Dermis microvascular lymphatic vessel endothelial cell (primary cell): ENCODE measurements around the gene GJA3. TPM values are rescaled to one million over a fixed set of nuclear protein-coding genes. Genes with fewer than 3 reads are reported as not detected.

Experiments
- DNase-seq, 2 donors: peaks; one replicate each; pipeline versions ENCODE4 v3.0.0 to v3.0.0-alpha.2; 2010; ENCODE audit warnings: low read depth in 2 of 2
- total RNA-seq: library from RNA; depleted of rRNA; stranded (reverse); fragments of >200 nt; gene quantifications from 2 replicates; pipeline ENCODE4 v1.2.1, GENCODE V29; 2014

The GJA3 gene
- total RNA-seq: under 0.01 TPM in 2 replicates

DNA sequence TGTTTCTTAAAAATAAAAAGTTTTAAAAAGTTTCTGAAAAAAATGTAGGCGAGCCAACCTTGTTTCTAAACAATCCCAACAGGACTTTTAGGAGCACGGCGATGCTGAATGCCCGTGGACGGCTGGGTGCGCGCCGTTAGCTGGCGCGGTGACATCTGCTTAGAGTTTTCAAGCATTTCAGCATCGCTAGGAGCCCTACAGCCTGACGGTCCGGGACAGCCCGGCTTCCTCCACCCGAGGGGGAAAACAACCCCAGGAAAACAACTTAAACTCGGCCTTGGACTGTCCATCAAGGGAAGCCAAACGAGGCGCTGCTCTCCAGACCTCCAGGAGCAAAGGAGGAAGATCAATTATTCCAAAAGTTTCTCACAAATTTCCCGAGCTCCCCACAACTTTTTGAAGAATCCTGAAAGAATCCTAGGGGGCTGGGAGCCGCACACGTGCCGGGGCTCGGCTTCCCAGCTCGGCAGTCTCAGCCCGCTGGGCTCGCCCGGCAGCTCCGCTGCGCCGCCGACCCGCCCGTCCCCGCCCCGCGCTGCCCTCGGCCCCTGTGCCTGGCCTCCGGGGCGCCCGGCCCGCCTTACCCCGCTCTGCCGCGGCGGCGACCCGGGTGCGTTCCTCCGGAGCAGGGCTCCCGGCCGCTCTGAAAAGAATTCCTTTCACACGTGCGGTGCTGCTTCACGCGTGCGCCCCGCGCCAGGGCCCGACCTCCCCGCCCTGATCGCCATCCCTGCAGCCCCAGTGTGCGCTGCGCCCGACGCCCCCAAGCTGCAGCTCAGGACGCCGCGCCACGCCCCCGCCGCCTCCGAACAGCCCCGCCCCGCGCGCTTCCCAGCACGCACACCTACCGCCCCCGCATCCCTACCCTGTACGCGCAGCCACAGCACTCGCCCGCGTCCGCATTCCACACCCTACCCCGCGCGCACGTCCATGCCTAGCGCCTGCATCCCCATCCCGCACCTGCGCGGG is at the start of gene GJA3:
TSS of gene GJA3 (minus strand) at position 747 of the 969 bp plus-strand sequence. CDS start 17,764 bp downstream, outside the sequence.
- peak in 1 of 2 donors; percentile 41 for DNase-seq

DNA sequence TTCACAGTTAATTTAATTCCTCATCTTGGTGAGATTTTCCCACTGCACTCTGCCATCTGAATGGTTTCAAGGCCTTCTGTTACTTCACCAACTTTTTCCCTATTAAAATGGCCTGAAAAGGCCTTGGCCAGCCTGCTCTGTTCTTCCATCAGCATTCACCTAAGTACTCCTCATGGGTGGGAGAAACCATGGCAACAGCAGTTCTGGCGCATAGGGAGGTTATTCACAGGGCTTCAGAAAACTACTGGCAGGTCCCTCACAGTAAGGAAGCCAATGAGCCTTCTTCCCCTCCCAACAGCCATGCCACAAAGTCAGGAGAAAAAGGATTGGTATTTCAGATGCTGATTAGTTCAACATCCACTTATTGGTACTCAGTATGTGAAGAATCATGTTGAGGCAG is 49.1 kb upstream of the GJA3 start:
- no peak for DNase-seq

DNA sequence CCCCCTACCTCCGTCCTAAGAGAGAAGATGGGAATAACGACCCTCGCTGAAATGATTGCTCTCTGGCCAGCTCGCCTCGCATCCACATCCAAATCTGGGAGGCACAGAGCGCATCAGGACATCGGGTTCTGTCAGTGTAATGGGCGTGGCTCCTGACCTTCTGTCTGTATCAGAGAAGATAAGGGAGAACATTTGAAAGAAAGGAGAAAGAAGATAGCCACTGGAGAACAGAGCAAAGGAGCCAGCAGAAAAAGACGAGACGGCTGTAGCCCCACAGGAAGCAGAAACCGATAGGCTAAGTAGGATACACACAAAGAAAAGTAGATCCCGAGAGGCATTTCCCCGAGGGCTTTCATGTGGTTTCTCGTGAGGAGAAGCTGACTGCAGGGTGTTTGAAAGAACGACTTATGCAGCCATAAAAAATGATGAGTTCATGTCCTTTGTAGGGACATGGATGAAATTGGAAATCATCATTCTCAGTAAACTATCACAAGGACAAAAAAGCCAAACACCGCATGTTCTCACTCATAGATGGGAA is 45.9 kb upstream of the GJA3 start:
- DNase-seq: no peak

DNA sequence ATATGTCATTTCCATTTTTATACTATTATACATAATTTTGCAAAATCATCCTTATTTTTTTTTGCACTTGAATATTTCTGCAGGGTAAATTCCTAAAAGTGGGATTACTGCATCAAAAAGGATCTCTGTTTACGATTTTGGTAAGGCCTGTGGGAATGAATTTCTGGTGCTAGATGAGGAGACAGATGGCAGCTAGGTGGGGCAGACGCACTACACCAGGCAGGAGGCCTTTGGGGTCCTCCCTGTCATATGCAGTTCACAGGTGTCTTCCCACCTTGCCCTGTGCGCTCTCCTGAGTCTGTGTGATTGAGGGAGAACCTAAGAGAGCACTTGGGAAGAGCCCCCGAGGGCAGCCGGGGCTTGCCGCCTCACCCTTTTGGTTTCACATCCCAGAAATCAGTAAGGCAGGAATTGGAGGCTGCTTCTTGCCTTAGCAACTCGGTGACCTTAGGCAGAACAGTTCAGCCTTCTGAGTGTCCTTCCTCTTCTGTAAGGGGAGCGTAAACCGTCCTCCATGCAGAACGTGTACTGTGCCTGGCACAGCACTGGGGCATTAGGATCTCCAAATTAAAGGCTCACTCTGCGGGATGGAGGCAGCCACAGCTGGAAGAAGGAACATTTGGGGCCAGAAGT is 45.3 kb upstream of the GJA3 start:
- no peak for DNase-seq

DNA sequence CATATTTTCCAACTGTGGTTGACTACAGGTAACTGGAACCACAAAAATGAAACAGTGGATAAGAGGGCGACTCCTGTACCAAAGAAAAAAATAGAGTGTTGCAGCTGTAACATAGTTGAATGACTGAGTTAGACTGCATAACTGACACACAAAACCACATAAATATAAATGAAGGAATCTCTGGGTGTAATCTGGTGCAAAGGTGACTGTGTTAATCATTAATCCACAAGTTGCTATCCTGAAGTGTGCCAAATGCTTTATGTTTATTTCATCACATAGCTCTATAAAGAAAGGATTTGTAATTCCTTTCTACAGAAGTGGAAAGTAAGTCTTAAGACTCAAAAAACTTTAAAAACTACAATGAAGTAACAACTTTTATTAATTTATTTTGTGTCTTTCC is 37.9 kb upstream of the GJA3 start:
- no peak for DNase-seq

DNA sequence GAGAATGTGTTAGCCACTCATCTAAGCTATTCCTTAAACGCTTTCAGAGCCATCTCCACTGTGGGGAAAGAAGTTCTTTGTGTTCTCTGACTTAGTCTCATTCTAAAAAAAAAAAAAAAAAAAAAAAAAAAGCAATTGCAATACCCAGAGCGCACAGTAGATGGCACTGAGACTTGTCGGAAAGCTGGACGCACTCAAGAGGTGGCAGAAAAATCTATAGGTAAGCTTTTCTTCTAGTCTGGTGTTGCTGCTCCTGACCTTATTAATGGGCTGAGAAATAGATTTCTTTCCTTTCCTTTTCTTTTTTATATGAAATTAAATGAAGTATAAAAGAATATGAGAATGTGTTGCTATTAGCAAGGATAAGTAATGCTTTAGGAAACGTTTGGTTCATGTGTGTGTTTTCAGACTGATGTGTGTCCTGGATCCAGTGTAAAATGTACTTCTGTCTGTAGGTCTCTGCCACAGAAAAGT is 36.5 kb upstream of the GJA3 start:
- peak; percentile 17 to 53 for DNase-seq

DNA sequence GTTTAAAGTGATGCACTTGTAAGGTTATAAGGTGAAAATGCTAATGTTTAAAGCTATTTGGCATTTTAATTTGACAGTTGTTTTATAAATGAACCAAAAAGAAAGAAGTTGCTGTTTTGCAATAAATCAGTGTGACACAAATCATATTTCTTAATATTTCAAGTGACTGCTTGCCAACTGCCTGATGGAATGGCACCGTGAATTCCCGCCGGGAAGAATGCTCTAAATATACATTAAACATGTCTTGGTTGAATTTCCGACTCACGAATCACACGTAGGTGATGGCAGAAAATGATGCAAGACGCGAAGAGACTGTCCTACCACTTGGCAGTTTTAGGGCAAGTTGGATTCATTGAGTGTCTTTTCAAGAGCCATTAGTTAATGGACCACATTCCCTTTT is 34.9 kb upstream of the GJA3 start:
- DNase-seq: no peak

DNA sequence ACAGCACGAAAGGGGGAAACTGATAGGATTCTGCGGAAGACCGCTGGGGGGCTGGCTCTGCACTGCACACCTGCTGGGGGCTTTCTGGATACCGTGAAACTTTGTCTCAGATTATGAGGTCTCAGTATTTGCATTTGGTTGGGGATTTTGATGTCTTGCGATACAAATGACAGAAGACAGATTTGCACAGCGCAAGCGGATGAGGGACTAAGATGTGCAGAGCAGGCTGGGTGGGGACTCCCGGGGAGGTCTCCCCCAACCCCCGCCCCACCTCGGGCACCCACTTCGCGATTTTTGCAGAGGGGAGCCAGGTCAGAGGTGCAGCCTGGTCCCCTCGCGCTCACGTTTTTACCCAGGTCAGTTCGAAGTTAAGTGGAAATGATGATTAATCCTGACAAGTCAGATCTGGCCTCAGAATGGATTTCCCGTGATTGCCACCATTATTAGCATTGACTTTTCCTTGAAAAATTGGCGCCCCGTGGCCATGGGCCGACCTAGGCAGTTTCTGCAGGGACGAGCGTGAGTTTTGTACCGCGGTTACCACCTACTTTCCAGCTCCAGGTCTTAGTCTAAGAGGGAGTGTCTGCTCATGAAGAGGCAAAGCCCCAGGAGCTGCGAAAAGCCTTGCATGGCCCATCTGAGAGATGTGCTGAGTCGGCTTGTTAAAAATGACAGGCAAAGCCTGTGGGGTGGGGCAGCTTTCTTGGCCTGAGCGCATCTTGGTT is 33.2 kb upstream of the GJA3 start:
- no peak for DNase-seq

DNA sequence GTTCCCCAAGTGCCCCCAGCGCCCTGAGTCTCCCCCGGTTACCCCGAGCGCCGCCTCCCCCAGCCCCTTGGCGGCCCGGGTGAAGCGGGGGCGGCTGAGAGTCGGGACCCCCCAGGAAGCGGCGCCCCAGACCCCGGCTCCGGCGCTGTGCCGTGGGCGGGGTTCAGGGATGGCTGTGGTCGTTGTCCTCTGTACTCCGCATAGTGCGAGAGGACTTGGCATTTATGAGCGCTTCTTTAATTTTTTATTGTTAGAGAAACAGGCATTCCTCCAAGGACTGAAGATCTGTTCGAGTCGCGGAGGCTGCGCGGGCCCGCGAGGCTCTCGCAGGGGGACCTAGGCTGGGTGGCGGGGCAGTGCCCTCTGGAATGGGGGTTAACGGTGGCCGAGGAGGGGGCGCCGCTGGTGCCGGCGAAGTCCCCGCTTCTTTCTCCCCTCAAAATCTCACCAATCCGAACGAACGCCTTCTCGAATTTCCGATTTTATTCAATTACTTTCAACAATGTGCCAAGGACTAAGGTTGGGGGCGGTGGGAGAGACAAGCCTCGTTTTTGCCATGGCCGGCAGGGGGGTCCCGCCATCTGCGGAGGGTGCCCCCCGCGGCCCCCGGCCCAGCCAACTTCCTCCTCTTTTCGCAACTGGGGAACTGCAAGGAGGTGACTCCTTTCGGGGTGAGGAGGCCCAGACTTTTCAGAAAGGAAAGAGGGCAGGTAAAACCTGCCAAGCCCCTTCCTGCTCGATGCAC is 32.5 kb upstream of the GJA3 start:
- DNase-seq: no peak

DNA sequence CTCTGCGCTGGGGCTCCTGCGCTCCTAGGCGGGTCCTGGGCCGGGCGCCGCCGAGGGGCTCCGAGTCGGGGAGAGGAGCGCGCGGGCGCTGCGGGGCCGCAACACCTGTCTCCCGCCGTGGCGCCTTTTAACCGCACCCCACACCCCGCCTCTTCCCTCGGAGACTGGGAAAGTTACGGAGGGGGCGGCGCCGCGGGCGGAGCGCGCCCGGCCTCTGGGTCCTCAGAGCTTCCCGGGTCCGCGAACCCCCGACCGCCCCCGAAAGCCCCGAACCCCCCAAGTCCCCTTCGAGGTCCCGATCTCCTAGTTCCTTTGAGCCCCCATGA is 31.9 kb upstream of the GJA3 start, which contains the start of gene GJB2:
TSS of gene GJB2 (minus strand) at position 103 of the 326 bp plus-strand sequence. CDS start 3,357 bp downstream, outside the sequence.
- no peak for DNase-seq

DNA sequence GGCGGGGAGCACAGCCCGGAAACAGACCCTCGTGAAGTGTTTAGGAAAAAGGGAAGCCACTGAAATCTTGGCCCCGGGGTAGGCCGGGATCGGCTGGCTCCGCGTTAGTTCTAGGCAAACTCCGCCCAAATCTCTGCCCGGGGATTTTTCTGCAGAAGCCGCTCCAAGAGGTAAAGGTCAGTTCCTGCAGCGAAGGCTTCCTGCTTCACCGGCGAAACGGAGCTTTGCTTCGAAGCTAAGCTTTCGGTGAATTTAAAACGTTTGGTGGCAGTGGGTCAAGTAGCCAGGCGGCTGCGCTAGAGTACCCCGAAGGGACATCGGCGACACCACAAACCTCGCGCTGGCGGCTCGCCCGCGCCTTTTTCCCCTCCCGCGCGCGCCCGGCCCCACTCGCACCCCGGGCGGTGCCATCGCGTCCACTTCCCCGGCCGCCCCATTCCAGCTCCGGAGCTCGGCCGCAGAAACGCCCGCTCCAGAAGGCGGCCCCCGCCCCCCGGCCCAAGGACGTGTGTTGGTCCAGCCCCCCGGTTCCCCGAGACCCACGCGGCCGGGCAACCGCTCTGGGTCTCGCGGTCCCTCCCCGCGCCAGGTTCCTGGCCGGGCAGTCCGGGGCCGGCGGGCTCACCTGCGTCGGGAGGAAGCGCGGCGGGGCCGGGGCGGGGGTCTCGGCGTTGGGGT is 31.4 kb upstream of the GJA3 start:
- peak in 1 of 2 donors; percentile 7 for DNase-seq

DNA sequence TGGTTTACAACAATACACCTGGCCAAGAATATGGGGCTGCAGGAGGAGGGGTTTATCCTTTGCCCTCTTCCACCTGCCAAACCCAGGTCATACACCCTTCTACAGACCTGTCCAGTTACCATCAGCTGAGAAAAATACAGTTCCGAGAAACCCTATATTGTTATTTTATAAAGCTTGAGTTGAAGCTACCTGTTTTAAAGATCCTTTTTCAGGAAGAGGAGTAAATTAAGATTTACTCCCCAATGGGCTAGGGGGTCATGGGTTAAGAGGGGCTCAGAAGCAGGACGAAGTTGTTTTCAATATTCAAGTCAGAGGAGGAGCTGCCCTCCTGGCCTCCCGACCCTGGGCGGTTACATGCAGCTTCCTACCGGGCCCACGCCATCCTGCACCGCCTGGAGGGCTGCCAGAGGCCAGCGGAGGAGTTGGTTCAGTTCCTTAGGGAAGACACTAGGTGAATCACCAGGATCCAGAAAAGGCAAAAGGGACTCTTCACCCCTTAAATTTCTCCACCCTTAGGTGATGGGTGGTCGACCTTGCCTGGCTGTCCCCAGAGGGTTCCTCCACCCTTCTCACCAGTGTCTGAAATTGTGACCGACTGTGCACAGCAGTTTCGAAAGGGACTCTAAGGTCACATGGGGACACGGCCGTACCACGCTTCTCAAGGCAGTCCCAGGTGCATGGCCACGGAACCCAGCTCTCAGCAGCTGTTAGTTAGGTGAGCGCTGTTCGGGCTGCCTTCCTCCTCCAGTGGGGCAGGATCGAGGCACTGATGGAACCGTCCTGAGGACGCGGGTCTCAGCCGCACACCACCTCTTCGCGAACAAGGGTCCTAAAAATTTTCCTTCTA is 30.7 kb upstream of the GJA3 start:
- DNase-seq: no peak

DNA sequence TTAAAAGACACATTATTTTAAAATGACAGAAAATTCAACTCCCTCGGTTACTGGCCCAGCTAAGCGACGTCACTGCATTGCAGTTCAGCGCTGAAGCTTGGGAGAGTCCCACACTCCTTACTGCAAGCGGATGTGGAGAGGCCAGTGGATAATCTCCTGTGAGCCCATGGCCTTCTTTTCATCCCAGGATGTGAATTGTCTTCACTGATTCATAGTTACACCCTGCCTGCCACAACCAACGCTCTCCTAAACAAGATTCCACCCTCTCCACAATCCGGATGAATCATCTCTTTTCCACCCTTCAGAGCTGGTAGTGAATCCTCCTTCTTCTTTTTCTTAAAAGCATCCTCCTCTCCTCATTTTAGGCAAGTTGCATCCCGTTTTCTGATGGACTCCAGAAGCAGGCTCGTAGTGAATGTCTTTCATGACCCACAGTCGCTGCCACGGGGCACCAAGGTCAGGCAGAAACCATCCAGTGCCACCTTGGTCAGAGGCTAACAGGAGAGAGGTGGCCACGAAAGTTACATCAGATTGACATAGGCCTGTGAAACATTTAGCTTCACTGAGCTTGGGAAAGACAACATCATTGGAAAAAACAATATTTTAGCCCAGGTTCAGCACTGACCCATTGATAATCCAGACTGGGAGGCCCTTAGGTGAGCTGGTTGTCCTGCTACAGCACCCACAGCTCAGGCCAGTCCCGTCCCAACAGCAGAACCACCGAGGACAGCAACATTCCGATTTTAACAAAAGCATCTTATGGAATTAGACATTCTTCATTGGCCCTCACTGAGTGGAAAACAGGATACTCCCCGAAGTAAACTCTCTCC is 29.8 kb upstream of the GJA3 start:
- DNase-seq: no peak

DNA sequence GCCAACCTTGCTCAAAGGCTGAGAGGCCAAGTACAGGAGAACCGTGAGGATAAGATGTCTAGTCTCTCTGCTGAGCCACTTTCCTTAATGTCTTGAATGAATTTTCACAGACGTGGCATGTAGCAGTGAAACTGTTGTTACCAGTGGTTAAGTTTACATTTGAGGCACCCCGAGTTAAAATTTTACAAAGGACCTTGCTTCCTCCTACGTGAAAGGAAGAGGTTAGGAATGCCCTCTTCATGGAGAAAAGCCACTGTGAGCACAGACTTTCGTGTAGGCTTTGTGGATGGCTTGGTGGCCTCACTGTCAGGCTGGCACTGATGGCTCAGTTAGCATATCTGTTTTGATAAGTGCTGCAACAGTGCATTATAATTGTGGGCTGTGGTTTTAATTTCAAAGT is 29.2 kb upstream of the GJA3 start:
- no peak for DNase-seq

DNA sequence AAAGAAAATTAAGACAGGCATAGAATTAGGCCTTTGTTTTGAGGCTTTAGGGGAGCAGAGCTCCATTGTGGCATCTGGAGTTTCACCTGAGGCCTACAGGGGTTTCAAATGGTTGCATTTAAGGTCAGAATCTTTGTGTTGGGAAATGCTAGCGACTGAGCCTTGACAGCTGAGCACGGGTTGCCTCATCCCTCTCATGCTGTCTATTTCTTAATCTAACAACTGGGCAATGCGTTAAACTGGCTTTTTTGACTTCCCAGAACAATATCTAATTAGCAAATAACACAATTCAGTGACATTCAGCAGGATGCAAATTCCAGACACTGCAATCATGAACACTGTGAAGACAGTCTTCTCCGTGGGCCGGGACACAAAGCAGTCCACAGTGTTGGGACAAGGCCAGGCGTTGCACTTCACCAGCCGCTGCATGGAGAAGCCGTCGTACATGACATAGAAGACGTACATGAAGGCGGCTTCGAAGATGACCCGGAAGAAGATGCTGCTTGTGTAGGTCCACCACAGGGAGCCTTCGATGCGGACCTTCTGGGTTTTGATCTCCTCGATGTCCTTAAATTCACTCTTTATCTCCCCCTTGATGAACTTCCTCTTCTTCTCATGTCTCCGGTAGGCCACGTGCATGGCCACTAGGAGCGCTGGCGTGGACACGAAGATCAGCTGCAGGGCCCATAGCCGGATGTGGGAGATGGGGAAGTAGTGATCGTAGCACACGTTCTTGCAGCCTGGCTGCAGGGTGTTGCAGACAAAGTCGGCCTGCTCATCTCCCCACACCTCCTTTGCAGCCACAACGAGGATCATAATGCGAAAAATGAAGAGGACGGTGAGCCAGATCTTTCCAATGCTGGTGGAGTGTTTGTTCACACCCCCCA is 28.1 kb upstream of the GJA3 start:
- no peak for DNase-seq

DNA sequence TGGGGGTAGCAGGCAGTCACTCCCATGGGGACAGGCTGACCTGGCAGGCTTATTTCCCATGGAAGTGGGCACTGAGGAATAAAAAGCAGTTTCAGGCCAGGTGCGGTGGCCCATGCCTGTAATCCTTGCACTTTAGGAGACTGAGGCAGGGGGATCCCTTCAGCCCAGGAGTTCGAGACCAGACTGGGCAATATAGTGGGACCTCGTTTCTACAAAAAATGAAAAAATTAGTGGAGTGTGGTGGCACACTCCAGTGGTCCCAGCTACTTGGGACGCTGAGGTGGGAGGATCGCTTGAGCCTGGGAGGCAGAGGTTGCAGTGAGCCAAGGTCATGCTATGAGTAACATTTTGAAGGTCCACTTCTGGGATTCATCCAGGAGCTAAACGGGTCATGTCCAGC is 25.9 kb upstream of the GJA3 start:
- no peak for DNase-seq

DNA sequence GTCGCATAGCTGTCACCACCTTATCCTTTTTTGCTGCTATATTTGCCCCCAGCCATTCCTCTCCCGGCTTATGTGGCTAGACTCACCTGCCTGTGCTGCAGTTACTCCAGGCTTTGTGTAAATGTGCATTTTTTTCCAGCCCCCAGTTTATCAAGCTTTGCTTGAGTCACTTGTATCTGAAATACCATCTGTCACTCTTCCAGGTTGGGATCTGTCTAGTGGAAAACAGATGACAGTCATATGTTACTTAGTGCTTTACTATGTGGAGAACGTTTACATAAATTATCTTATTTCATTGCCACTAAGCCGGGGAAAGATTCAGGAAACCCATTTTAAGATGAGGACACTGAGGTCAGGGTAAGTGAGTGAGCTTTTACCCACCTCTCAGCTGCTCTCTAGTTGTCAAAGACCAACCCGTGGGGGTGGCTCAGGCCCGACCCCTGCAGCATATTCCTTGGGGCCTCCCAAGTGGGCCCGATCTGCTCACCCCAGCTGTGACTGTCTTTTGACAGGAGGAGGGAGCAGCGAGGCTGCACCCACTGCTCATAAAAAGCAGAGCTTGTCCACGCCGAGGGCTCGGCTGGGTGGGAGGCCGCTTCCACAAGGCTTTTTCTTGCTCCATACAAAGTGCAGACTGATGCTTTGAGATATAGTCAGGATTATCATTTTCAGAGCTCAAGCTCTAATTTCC is 24.7 kb upstream of the GJA3 start:
- no peak for DNase-seq
